Neuronal stem cell (in vitro differentiated cells): ENCODE data around the gene VWDE.

Experiments
- DNase-seq: peaks from one replicate; pipeline ENCODE4 v3.0.0-alpha.2; 2013; ENCODE audit warnings: low spot score
- H2AFZ ChIP-seq: one replicate; pipeline ENCODE4 v1.6.1; 2013; ENCODE audit warnings: mild to moderate bottlenecking, low read length, inconsistent platforms
- H2AK5ac ChIP-seq: 2 replicates; pipeline ENCODE4 v1.6.1; 2013; ENCODE audit warnings: low read depth, mild to moderate bottlenecking, inconsistent platforms, low read length, moderate library complexity, mixed read lengths
- H2BK120ac ChIP-seq: 2 replicates; pipeline ENCODE4 v1.6.1; 2013; ENCODE audit warnings: low read depth, mild to moderate bottlenecking, inconsistent platforms, low read length, moderate library complexity, mixed read lengths
- H2BK12ac ChIP-seq: one replicate; pipeline ENCODE4 v1.6.1; 2013; ENCODE audit warnings: low read length, inconsistent platforms
- H2BK15ac ChIP-seq: 2 replicates; pipeline ENCODE4 v1.6.1; 2013; ENCODE audit warnings: mild to moderate bottlenecking, low read length, inconsistent platforms, mixed read lengths
- H2BK5ac ChIP-seq: one replicate; pipeline ENCODE4 v1.6.1; 2013; ENCODE audit warnings: inconsistent platforms, mild to moderate bottlenecking, low read length, moderate library complexity
- H3K14ac ChIP-seq: one replicate; pipeline ENCODE4 v1.6.1; 2013; ENCODE audit warnings: low read length, inconsistent platforms
- H3K18ac ChIP-seq: 2 replicates; pipeline ENCODE4 v1.6.1; 2013; ENCODE audit warnings: low read length, inconsistent platforms
- H3K23ac ChIP-seq: 2 replicates; pipeline ENCODE4 v1.6.1; 2013; ENCODE audit warnings: low read depth, mild to moderate bottlenecking, mixed read lengths, low read length, inconsistent platforms; ENCODE audit not compliant: poor library complexity
- H3K27ac ChIP-seq: replicated peaks from 3 replicates; pipeline ENCODE4 v1.5.1; 2013; ENCODE audit warnings: low read length, inconsistent platforms
- H3K27me3 ChIP-seq, 3 experiments: 2 replicates each; pipeline ENCODE4 v1.6.1; 2013; ENCODE audit warnings: low read length in 3 of 3, mild to moderate bottlenecking in 2 of 3, inconsistent platforms in 1 of 3, low read depth in 1 of 3, mixed read lengths in 1 of 3, moderate library complexity in 1 of 3; ENCODE audit not compliant: control insufficient read depth in 3 of 3, insufficient read depth in 3 of 3
- H3K36me3 ChIP-seq, 2 donors: replicated peaks in 1 of 2; 2 replicates each; pipeline ENCODE4 v1.6.1; 2013; ENCODE audit warnings: low read length in 2 of 2; ENCODE audit not compliant: control insufficient read depth in 2 of 2, insufficient read depth in 2 of 2
- H3K4ac ChIP-seq: 2 replicates; pipeline ENCODE4 v1.6.1; 2013; ENCODE audit warnings: inconsistent platforms, mild to moderate bottlenecking, low read length, moderate library complexity
- H3K4me1 ChIP-seq, 2 donors: 1 replicate in 1 of 2; 2 replicates in 1 of 2; pipeline ENCODE4 v1.6.1; 2013; ENCODE audit warnings: low read length in 2 of 2, low read depth in 1 of 2; ENCODE audit not compliant: control insufficient read depth in 2 of 2, insufficient read depth in 1 of 2
- H3K4me2 ChIP-seq: one replicate; pipeline ENCODE4 v1.6.1; 2013; ENCODE audit warnings: mild to moderate bottlenecking, low read length, inconsistent platforms; ENCODE audit not compliant: insufficient read depth, poor library complexity, severe bottlenecking
- H3K4me3 ChIP-seq, 2 donors: 2 replicates each; pipeline ENCODE4 v1.5.1; 2013; ENCODE audit warnings: low read length in 2 of 2, mild to moderate bottlenecking in 2 of 2, inconsistent platforms in 1 of 2, moderate library complexity in 1 of 2
- H3K79me1 ChIP-seq: one replicate; pipeline ENCODE4 v1.6.1; 2013; ENCODE audit warnings: low read depth, mild to moderate bottlenecking, inconsistent platforms, low read length, moderate library complexity
- H3K9ac ChIP-seq: one replicate; pipeline ENCODE4 v1.6.1; 2013; ENCODE audit warnings: mild to moderate bottlenecking, low read depth, low read length, inconsistent platforms; ENCODE audit not compliant: poor library complexity
- H3K9me3 ChIP-seq, 2 donors: replicated peaks in 1 of 2; 2 replicates each; pipeline versions ENCODE3 to v1.6.1; 2013; ENCODE audit warnings: low read length in 2 of 2, mild to moderate bottlenecking in 2 of 2, inconsistent platforms in 1 of 2, low read depth in 1 of 2, mixed read lengths in 1 of 2, moderate library complexity in 1 of 2; ENCODE audit not compliant: control insufficient read depth in 2 of 2, insufficient read depth in 1 of 2
- H4K8ac ChIP-seq: one replicate; pipeline ENCODE4 v1.6.1; 2013; ENCODE audit warnings: low read depth, mild to moderate bottlenecking, inconsistent platforms, low read length, moderate library complexity
- H4K91ac ChIP-seq: one replicate; pipeline ENCODE4 v1.6.1; 2013; ENCODE audit warnings: low read length, low read depth, mild to moderate bottlenecking, inconsistent platforms; ENCODE audit not compliant: poor library complexity
- WGBS, 2 donors: extraction: QIAGEN DNeasy Blood & Tissue Kit; methylation state at CpG; one replicate each; pipeline ENCODE4 v1.1.7; 2013; ENCODE audit warnings: missing lambda C conversion rate in 2 of 2, mixed read lengths in 1 of 2; ENCODE audit not compliant: insufficient read length in 2 of 2, insufficient replicate concordance in 1 of 2; ENCODE audit errors: extremely low coverage in 2 of 2; 5-methylcytosine and 5-hydroxymethylcytosine counted together

Gene VWDE

DNA sequence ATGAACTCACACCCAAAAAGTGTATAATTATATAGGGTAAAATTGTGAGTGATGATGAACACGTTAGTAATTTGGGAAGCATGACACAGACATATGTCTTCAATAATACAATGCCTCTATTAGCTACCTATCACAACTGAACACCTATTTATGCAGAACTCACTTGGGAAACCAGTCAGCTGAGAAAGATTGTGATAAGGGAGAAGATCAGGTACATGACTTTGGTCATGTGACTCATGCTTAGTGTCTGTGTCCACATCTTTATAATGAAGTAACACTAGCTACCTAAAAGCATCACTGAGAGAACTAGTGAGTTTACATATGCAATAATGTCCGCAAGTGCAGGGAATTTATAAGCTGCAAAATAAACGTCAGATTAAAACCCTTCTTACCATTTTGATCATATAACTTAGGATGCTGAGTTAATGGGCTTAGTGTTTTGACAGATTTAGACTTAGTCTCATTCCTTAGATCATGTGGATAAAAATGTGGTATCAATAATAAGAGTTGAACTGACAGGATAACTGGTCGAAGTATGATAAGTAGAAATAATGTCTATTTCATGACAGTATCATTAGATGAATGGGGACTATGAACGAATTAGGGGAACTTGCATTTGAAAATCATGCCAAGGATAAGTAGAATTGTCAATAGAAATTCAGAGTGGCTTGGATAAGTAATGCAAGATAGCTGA lies 11.6 kb downstream of the VWDE start:
- Histone ChIP-seq H3K23ac (no peak overlapping the region), H2BK120ac (no peak overlapping the region), H3K9me3 (no peaks in the 10 kb centered on the region), H2BK15ac (no peak overlapping the region), H3K18ac (no peak overlapping the region), H3K27me3 (no peaks in the 10 kb centered on the region), H3K4me1 (peaks cover 0 to 2% of the 10 kb centered on the region in 2 donors), H4K91ac (no peak overlapping the region), H3K14ac (no peak overlapping the region), H3K36me3 (no peaks in the 10 kb centered on the region), H2BK12ac (no peak overlapping the region), H3K9ac (no peak overlapping the region), H3K4ac (no peak overlapping the region), H2BK5ac (no peak overlapping the region), H3K4me2 (no peak overlapping the region), H4K8ac (no peak overlapping the region), H3K79me1 (no peaks in the 10 kb centered on the region), H3K27ac (no peak overlapping the region), H2AFZ (no peak overlapping the region), H3K4me3 (no peak overlapping the region), H2AK5ac (no peak overlapping the region)
- DNase-seq, result no peak
- WGBS, 2 donors, result no CpG with 5 or more reads among the region's 5 CpGs

- H3K9me3 ChIP-seq, result no peaks in the 10 kb centered on the region
- no peak overlapping the region for H3K23ac ChIP-seq
- H3K79me1 ChIP-seq, result no peaks in the 10 kb centered on the region
- H3K14ac ChIP-seq, result no peak overlapping the region
- H3K27me3 ChIP-seq, result no peaks in the 10 kb centered on the region
- H3K4me1 ChIP-seq, result peaks cover 3 to 11% of the 10 kb centered on the region in 2 donors
- H3K4ac ChIP-seq, result no peak overlapping the region
- H2AK5ac ChIP-seq, result no peak overlapping the region
- no CpG with 5 or more reads among the region's 1 CpG for WGBS, 2 donors
- H3K36me3 ChIP-seq, result no peaks in the 10 kb centered on the region
- no peak overlapping the region for H4K8ac ChIP-seq
- peak overlapping the region; percentile 79 for H2AFZ ChIP-seq
- peak; percentile 65 for DNase-seq
- H2BK15ac ChIP-seq, result no peak overlapping the region
- no peak overlapping the region for H2BK12ac ChIP-seq
- H3K27ac ChIP-seq, result no peak overlapping the region
- H2BK5ac ChIP-seq, result no peak overlapping the region
- no peak overlapping the region for H3K4me3 ChIP-seq
- H3K18ac ChIP-seq, result no peak overlapping the region
- no peak overlapping the region for H3K9ac ChIP-seq
- H2BK120ac ChIP-seq, result no peak overlapping the region
- H3K4me2 ChIP-seq, result no peak overlapping the region
- no peak overlapping the region for H4K91ac ChIP-seq
Observed at GRCh38 chr7:12389089-12389700, 14.5 kb downstream of the VWDE start.

DNA sequence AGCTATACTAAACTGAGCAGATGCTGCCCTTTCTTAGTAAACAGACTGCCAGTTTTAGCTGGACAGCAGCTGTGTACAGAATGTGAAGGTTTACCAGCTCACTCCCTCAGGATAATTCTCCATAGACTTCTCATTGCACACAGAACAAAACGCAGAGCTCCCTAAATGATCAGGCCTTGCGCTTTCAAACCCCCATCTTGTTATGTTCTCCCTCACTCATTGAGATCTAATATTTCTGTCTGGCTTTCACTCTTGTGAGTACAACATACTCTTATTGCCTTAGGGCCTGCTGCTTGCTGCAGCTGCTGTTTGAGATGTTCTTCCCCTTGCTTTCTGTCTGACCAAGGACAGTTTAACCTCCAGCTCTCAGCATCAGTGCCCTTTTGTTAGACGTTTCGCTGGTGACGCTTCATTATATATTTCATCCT lies 17.3 kb downstream of the VWDE start:
- H4K8ac ChIP-seq, result no peak overlapping the region
- H3K79me1 ChIP-seq, result no peaks in the 10 kb centered on the region
- H2AFZ ChIP-seq, result peak overlapping the region; percentile 73
- H2BK12ac ChIP-seq, result no peak overlapping the region
- H2BK120ac ChIP-seq, result no peak overlapping the region
- no peak overlapping the region for H3K4me2 ChIP-seq
- no peak overlapping the region for H3K9ac ChIP-seq
- no CpG with 5 or more reads among the region's 5 CpGs for WGBS, 2 donors
- no peak overlapping the region for H3K4ac ChIP-seq
- no peak for DNase-seq
- no peak overlapping the region for H3K14ac ChIP-seq
- no peaks in the 10 kb centered on the region for H3K36me3 ChIP-seq
- H3K27ac ChIP-seq, result no peak overlapping the region
- no peak overlapping the region for H2BK15ac ChIP-seq
- no peak overlapping the region for H2AK5ac ChIP-seq
- no peak overlapping the region for H4K91ac ChIP-seq
- peaks cover 3 to 11% of the 10 kb centered on the region in 2 donors for H3K4me1 ChIP-seq
- no peaks in the 10 kb centered on the region for H3K27me3 ChIP-seq
- no peak overlapping the region for H3K18ac ChIP-seq
- H2BK5ac ChIP-seq, result no peak overlapping the region
- no peak overlapping the region for H3K23ac ChIP-seq
- no peaks in the 10 kb centered on the region for H3K9me3 ChIP-seq
- H3K4me3 ChIP-seq, result no peak overlapping the region

DNA sequence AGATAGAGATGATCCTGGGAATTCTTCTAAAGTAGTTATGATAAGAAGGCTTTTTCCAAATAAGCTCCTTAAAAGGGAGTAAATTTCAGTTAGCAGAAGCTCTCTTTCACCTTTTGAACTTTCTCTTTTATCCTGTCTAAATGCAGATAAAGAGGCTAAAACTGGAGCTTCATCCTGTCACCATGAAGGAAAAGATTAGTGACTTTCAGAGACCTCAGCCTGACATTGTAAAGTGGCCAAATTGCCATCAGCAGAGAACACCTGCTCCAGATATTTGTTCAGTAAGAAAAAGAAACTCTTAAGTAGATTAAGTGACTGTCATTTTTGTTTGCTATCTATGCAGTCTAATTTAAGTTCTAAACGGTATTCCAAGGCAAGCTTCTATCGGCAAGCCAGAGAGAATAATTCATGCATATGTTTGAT lies 18.3 kb downstream of the VWDE start:
- Histone ChIP-seq H3K9ac (no peak overlapping the region), H3K9me3 (no peaks in the 10 kb centered on the region), H3K23ac (no peak overlapping the region), H3K4ac (no peak overlapping the region), H3K14ac (no peak overlapping the region), H2BK5ac (no peak overlapping the region), H2BK15ac (no peak overlapping the region), H3K4me1 (peaks cover 3 to 11% of the 10 kb centered on the region in 2 donors), H2BK120ac (no peak overlapping the region), H4K91ac (no peak overlapping the region), H3K36me3 (no peaks in the 10 kb centered on the region), H2AFZ (no peak overlapping the region), H3K4me3 (no peak overlapping the region), H3K18ac (no peak overlapping the region), H3K27ac (no peak overlapping the region), H2BK12ac (no peak overlapping the region), H3K4me2 (no peak overlapping the region), H3K27me3 (no peaks in the 10 kb centered on the region), H3K79me1 (no peaks in the 10 kb centered on the region), H4K8ac (no peak overlapping the region), H2AK5ac (no peak overlapping the region)
- no peak for DNase-seq
- no CpG with 5 or more reads among the region's 2 CpGs for WGBS, 2 donors
